ENCODE measurements around the gene YIPF5.

YIPF5 gene

DNA sequence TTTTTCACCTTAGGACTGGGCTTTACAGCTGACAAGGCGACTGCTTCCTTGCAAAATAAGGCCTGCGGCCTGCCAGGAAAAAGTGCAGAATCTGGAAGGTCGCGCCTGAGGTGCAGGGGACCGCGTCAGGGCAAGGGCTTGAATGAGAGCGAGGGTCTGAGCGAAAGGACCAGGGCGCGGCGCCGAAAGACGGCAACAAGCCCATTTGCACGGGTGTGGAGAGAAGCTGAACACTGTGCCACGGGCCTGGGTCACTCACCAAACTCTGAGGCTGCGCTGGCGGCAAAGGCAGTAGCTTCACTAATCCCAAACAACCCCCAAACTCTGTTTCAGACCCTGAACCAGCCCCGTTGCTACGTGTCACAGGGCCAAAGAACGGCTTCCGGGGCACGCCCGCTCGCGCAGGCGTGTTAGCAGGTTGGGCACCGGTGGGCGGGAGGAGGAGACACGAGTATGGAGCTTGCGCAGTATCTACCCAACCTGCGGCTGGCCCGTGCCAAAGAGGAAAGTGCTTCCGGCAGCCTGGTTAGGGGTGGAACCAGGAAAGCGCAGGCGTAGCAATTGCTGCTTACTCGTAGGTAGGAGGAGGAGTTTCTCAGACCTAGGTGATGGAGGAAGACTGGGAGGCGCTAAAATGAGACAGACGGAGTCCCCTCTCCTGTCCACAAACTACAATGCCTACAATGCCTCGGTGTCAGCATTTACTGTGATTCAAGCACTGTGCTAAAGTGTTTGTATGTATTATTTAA is at the start of gene YIPF5, which contains the start of gene KCTD16:
TSS of gene YIPF5 (minus strand) at position 384 of the 749 bp plus-strand sequence. CDS start 704 bp downstream, outside the sequence.
TSS of gene KCTD16 (plus strand) at position 598 of the 749 bp plus-strand sequence.
- peak; percentile 92 for DNase-seq (ENCODE audit: low spot score)
- in situ Hi-C loops (cut with MboI; ENCODE audit: low pct_unique_long_range_greater_than_20kb, low sequenced_read_pairs, unreplicated experiment), result no loop called here
- TF ChIP-seq, protein P1, sequence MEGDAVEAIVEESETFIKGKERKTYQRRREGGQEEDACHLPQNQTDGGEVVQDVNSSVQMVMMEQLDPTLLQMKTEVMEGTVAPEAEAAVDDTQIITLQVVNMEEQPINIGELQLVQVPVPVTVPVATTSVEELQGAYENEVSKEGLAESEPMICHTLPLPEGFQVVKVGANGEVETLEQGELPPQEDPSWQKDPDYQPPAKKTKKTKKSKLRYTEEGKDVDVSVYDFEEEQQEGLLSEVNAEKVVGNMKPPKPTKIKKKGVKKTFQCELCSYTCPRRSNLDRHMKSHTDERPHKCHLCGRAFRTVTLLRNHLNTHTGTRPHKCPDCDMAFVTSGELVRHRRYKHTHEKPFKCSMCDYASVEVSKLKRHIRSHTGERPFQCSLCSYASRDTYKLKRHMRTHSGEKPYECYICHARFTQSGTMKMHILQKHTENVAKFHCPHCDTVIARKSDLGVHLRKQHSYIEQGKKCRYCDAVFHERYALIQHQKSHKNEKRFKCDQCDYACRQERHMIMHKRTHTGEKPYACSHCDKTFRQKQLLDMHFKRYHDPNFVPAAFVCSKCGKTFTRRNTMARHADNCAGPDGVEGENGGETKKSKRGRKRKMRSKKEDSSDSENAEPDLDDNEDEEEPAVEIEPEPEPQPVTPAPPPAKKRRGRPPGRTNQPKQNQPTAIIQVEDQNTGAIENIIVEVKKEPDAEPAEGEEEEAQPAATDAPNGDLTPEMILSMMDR (IDR thresholded peaks at IDR 0.05; ENCODE audit: extremely low read depth, insufficient read depth, missing control alignments), result no peak

DNA sequence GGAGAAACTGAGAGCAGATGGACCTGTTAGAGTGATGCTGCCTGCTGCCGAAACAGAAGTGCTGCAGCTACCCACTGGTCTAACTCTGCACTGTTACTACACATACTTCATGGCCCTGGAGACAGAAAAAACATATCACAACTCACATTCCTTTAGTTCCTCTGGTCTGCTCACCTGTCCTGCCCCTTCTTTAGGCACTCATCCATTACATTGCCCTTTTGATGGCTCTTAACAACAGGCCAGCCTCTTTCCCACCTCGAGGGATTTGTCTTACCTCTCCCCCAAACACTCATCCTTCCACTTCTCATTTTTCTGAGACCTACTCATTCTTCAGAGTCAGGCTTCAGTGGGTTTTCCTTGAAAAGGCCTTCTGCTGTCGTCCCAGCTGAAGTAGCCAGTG is 49.4 kb upstream of the YIPF5 start:
- in situ Hi-C loops (cut with MboI; ENCODE audit: low pct_unique_long_range_greater_than_20kb, low sequenced_read_pairs, unreplicated experiment), result no loop called here

DNA sequence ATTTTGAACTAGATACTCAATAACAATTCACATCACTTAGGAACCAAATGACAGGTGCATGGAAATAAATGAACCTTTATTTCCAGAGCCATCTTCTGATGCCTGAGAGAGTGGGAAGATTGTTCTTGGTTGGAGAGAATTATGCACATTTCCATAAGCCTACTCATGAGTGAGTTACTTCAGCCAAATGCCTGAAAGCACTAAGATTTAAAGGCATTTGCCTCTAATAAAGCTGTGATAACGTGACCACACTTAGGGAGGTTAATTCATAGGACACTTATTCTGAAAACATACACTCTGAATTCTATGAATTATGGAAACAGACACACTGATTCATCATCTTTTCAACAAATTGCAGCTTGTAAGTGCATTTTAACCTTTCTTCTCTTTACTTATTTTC is 40.2 kb upstream of the YIPF5 start:
- in situ Hi-C loops (cut with MboI; ENCODE audit: low pct_unique_long_range_greater_than_20kb, low sequenced_read_pairs, unreplicated experiment), result no loop called here
- no peak for DNase-seq (ENCODE audit: low spot score)
- TF ChIP-seq, protein P1 (IDR thresholded peaks at IDR 0.05; ENCODE audit: extremely low read depth, insufficient read depth, missing control alignments), result no peak

More for the DNA sequence above, 49.4 kb upstream of the YIPF5 start:
- TF ChIP-seq, protein P1 (IDR thresholded peaks at IDR 0.05; ENCODE audit: extremely low read depth, insufficient read depth, missing control alignments), result no peak
- no peak for DNase-seq (ENCODE audit: low spot score)

DNA sequence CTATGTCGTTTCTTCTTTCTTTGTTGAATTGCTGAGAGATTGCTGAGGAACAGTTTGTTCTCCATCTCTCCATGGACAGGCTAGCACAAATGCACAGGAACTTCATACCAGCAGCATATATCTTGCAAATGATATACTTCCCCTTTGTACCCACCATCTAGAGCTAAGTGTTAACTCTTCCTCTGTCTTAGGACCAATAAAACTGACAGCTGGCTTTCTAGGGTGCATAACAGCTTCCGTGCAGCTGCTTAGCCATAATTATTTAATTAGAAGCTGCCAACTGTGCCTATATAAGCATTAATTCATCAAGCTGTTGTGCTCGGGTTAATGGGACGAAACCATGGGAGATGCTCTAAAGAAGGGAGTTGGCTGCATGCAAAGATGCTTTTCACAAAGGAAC is 38.9 kb upstream of the YIPF5 start:
- in situ Hi-C loops (cut with MboI; ENCODE audit: low pct_unique_long_range_greater_than_20kb, low sequenced_read_pairs, unreplicated experiment), result no loop called here
- TF ChIP-seq, protein P1 (IDR thresholded peaks at IDR 0.05; ENCODE audit: extremely low read depth, insufficient read depth, missing control alignments), result no peak
- no peak for DNase-seq (ENCODE audit: low spot score)

DNA sequence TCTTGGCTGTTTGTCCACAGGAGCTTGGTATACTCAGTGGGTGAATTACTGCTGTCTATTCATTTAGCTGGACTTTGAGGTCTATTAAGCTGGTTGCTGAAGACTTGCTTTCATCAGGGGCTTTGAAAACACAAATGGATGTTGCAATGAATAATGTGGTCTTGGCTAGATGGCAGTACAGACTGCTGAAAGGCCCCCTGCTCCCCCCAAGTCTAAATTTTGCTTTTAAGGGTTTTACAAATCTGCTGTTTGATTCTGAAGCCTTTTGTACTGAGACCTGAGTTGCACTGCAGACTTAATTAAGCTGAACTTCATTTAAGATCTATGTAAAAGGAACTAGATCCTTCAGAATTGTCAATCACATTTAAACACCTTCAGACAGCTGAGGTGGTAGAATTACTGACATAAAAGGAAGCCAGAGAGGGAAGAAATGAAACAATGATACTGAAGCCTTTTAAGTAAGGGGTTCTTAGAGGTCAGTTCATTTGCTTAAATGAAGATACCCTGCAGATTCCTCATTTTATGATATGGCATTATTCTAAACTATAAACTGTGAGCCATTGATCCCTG is 37.5 kb upstream of the YIPF5 start:
- no peak for DNase-seq (ENCODE audit: low spot score)
- in situ Hi-C loops (cut with MboI; ENCODE audit: low pct_unique_long_range_greater_than_20kb, low sequenced_read_pairs, unreplicated experiment), result no loop called here
- TF ChIP-seq, protein P1 (IDR thresholded peaks at IDR 0.05; ENCODE audit: extremely low read depth, insufficient read depth, missing control alignments), result no peak

DNA sequence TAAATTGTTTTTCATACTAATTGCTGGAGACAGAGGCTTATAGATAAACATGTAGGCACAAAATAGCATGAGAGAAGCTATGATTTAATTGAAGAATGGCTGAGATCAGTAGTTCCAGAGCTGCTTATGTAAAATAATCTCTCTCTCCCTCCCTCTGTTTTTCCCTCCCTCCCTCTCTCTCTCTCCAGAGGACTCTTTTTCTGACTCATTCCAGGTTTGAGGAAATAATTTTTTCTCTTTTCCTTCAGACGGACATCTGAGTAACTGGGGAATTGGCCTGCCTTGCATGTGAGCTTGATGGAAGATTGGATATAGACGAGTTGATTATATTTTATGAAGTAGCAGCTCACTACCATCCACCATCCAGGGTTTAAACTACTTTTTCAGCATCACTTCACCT is 35.7 kb upstream of the YIPF5 start:
- in situ Hi-C loops (cut with MboI; ENCODE audit: low pct_unique_long_range_greater_than_20kb, low sequenced_read_pairs, unreplicated experiment), result no loop called here
- no peak for DNase-seq (ENCODE audit: low spot score)
- TF ChIP-seq, protein P1 (IDR thresholded peaks at IDR 0.05; ENCODE audit: extremely low read depth, insufficient read depth, missing control alignments), result no peak

All from GM13977 (cell line).